ENCODE data around the gene LY86. TPM values are rescaled to one million over a fixed set of nuclear protein-coding genes. Genes with fewer than 3 reads are reported as not detected.

Gene LY86
- total RNA-seq, 1 experiment from 2014 or later: not detected

- ChIA-PET POLR2A (no interaction called here), CTCF (interaction anchor here (0.6 to 1.9 kb wide), 3 partner anchors 13 to 25 kb away, joined by 3 to 4 read pairs (median 4); no protein-coding TSS in a partner anchor)
- no peak for ATAC-seq
- Mint-ChIP-seq H3K9me3 (peaks cover 17% of the 10 kb centered on the region), H3K27ac (no peak overlapping the region), H3K36me3 (peaks cover 10% of the 10 kb centered on the region), H3K4me3 (no peak overlapping the region), H3K4me1 (peaks cover 6% of the 10 kb centered on the region), H3K27me3 (ENCODE audit: low read depth) (no peaks in the 10 kb centered on the region)
- no peak for TF ChIP-seq ZNF263 (CRISPR knock-in tag; IDR thresholded peaks at IDR 0.05; ENCODE audit: low read depth)
- TF ChIP-seq HMGXB4 (CRISPR knock-in tag; IDR thresholded peaks at IDR 0.05): no peak
- TF ChIP-seq ARID4B (CRISPR knock-in tag; IDR thresholded peaks at IDR 0.05; ENCODE audit: borderline replicate concordance): no peak
- no peak for DNase-seq (ENCODE audit: low spot score)
Observed at GRCh38 chr6:6661684-6662083, 73.2 kb downstream of the LY86 start.

- POLR2A ChIA-PET: no interaction called here
Observed at GRCh38 chr6:6663421-6664135, 75.1 kb downstream of the LY86 start.

More at GRCh38 chr6:6663421-6664135, 75.1 kb downstream of the LY86 start:
- ATAC-seq (no peak), DNase-seq (ENCODE audit: low spot score) (no peak)
- no peak overlapping the region for H3K4me3 Mint-ChIP-seq
- H3K4me1 Mint-ChIP-seq: peaks cover 6% of the 10 kb centered on the region
- no peaks in the 10 kb centered on the region for H3K27me3 Mint-ChIP-seq (ENCODE audit: low read depth)
- H3K36me3 Mint-ChIP-seq: no peaks in the 10 kb centered on the region
- no peak for TF ChIP-seq ZBTB21 (CRISPR knock-in tag; IDR thresholded peaks at IDR 0.05; ENCODE audit: borderline replicate concordance)
- no peak for TF ChIP-seq TEAD1 (CRISPR knock-in tag; IDR thresholded peaks at IDR 0.05)
- no peak for TF ChIP-seq FOXP4 (CRISPR knock-in tag; IDR thresholded peaks at IDR 0.05)
- TF ChIP-seq USF2 (CRISPR knock-in tag; IDR thresholded peaks at IDR 0.05): no peak
- TF ChIP-seq ZNF121 (CRISPR knock-in tag; IDR thresholded peaks at IDR 0.05): no peak
- TF ChIP-seq ZSCAN18 (CRISPR knock-in tag; IDR thresholded peaks at IDR 0.05): no peak
- TF ChIP-seq CREM (CRISPR knock-in tag; IDR thresholded peaks at IDR 0.05): no peak
- no peak for TF ChIP-seq PRRX2 (CRISPR knock-in tag; IDR thresholded peaks at IDR 0.05)
- no peak for TF ChIP-seq JAZF1 (CRISPR knock-in tag; IDR thresholded peaks at IDR 0.05)
- TF ChIP-seq CDX4 (CRISPR knock-in tag; IDR thresholded peaks at IDR 0.05; ENCODE audit: borderline replicate concordance): no peak
- no peak overlapping the region for H3K27ac Mint-ChIP-seq
- CTCF ChIA-PET: interaction anchor here (1.5 kb wide), 1 partner anchor 11 kb away, joined by 6 read pairs; no protein-coding TSS in a partner anchor
- H3K9me3 Mint-ChIP-seq: no peaks in the 10 kb centered on the region

Measured in WTC11 (cell line).